RPMI7951 (cell line): ENCODE measurements around the gene SLCO2A1. TPM values are rescaled to one million over a fixed set of nuclear protein-coding genes. Genes with fewer than 3 reads are reported as not detected.

Source experiments
- DNase-seq: peaks from one replicate; pipeline ENCODE4 v3.0.0-alpha.2; 2012; ENCODE audit warnings: low read depth
- total RNA-seq: library from RNA; depleted of rRNA; stranded (reverse); fragments of >200 nt; shearing (Covaris generic); gene quantifications from 2 replicates; pipeline ENCODE4 v1.2.3, GENCODE V29; 2014

SLCO2A1 gene
- total RNA-seq, 1 experiment from 2014 or later: 0.48 TPM

DNA sequence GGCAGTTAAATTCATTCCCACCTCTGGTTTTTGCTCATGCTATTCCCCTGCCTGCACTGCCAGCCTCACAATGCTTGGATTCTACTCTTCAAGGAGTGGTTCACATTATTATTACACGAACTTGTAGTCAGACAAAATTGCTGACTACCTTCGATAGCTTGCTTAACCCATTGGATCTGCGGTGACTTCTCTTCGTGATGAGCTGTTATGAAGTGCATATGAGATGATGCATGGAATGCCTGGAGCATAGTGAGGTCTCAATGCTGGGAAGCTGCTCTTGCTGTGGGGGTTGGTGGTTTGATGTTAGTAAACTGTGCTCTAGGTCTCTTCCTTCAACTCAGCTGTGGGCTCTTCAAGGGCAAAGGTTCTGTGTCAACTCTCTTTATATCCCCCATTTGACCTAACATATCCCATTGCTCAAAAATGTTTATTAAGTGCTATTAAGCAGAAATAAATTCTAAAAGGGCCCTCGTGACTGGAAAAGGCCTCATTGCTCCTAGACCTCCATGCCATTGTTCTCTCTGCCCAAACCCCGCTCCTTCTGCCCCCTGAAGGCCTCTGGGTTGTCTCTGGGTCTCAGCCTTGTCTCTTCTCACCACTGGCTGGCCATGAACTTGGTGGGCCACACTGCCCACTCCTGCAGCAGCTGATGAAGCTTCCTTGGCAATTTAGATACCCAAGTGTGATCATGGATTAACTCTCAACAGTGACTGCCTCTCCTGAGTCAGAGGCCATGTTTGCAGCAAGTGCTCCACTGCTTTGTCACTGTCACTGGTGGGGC is 4.5 kb upstream of the SLCO2A1 start:
- DNase-seq: peak; percentile 81

DNA sequence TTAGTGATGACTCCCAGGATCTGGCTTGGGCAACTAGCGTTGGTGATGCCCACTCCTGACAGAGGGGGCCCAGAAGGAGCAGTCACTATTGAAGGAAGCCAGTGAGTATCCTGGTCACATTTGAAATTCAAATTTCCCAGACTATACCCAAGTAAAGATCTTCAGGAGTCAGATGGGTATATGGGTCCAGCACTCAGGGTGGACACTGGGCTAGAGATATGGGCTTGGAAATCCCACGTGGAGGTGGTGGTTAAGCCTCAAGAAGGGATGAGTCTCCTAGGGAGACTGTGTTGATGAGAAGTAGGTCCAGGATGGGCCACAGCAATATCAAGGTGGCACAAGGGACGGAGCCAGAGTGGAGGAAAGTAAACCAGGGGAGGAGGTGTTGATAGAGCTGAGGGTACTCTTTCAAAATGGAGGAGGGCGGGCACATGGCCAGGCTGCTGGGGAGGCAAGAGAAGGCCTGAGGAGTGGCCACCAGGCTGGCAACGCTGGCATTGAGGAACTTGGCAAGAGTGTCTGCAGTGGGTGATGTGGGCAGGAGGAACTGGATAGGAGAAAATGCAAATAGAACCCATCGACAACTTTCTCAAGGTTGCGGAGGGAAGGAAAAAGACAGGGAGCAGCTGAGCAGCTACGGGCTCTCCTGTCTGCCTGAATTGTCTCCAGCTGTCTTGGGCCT is 3.7 kb upstream of the SLCO2A1 start:
- DNase-seq: no peak

DNA sequence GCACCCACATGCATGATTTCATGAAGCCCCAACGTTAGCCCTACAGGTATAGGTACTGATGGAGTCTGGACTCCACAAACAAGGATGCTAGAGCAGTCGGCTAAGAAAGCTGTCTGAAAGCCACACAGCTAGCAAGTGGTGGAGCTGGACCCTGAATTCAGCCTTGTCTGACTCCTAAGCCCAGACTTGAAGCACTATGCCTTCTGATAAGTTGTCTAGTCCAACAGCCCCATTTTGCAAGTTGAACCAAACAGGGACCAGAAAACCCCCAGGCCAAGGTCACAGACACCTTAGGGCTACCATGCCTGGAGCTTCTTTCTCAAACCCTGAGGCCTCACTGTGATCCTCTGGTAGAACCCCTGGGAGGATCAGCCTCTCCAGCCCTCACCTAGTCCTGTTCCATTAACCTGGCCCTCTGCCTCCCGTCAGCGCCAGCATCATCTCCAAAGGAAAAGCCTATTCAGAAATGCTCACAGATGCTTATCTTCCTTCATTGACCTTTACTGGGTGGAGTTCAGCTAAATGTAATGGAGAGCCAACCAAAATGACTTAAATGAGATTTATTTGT is 1.7 kb upstream of the SLCO2A1 start:
- DNase-seq: no peak

DNA sequence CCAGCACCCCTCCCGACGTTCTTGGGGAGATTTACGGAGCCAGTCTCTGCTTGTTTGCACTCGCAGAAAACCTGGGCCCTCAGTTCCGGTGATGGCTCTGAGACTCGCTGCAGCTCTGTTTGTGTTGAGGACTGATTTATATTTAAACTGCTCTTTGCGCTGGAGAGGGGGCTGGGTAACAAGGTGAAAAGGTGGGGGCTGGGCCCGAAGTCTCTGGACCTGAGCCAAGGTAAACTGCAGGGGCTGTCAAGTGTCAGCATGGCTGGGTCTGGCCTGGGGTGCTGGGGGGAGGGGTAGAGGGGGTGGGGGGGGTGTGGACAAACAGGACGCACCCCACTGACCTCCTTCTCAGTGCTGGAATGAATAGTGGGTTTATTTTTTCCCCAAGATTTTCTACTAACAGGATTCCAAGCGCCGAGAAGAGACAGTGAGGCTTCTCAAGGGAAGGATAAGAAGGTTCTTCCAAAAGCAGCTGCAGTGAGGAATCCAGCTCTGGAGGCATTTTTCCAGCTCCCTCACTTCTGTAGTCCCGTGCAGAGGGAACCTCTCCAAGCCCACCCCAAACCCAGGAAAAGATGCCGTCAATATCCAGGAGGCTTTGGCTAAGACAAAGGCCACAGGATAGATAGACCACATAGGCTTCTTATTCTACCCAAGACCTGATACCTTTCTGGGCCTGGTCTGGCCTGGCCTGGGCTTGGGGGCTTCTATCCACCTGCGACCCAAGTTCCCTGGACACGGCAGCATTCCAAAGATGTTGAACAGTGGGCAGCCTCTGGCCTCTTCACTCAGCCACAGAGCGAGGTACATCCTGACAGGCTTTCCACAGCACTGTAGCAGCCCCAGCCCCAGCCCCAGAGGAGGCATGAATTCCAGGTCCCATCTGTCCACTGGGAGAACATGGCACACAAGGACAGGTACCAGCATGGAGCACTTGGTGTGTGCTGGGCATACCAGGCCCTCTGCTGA is 938 bp upstream of the SLCO2A1 start:
- no peak for DNase-seq

DNA sequence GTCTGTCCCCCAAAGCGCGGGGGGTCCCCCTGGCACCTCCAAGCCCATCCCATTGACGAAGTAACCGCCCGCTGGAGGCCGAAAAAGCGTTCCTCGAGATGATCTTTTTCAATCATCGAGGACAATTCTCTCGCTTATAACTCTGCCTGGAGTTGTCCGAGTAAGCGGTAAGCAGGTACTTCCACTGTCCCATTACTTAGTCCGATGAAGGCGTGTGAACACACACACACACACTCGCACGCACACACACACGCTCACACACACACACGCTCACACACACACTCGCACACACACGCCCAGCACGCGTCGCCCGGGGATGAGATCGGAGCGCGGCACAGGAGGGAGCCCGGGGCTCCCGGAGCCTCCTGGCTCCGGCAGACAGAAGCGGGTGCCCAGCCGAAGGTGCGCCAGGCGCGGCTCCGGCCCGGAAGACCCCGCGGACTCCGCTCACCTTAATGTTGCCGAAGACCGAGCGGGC is 430 bp downstream of the SLCO2A1 start:
- DNase-seq: peak; percentile 22

DNA sequence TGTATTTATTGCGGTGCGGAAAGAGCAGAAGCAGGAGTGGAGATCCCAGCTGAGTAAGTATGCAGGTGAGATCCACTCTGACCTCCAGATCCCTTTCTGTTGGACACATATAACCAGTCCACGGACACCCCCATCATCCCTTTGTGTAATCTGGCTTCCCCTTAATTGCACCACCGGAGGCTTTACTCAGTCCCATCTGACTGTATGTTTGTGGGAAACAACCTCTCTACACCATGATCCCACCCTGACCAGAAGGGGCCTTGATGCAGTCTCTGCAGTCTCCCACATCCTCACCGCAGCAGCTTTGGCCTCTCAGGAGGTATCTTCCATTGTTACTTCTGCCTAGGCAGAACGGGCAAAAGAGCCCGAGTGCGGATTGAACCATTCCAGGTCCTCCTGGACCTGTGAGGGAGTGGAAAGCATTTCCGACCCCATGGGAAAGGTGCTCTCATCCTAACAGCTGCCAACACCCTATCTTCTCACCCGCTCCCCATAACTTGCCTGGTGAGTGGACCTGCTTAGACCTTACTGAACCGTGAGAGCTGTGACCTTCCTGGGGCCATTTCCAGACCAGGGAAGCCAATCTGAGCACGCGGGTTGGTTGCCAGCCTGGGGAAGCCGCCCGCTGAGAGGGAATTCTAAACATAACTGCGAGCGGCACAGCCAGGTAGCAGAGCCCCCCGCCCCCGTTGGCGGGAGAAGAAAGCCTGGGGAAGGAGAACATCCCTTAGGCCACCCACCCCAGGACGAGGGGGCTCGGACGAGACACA is 1.1 kb downstream of the SLCO2A1 start:
- DNase-seq: no peak

DNA sequence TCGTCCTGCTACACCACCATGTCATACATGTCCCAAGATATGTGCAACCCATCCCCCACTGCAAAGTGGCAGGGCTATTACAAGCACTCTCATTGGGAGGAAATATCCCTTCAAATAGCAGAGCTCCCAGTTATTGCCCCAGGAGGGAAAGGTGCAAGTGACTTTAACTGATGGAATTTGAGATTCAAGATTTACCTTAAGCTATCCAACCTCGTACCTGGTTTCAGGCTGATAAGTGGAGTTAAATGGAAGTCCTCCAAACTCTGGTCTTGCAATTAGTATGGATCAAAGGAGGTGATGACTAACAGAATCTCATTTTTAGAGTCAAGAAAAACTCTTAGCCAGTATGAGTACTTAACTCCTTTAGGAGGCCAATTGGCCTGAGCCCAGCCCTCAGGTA is 2.1 kb downstream of the SLCO2A1 start:
- DNase-seq: no peak

DNA sequence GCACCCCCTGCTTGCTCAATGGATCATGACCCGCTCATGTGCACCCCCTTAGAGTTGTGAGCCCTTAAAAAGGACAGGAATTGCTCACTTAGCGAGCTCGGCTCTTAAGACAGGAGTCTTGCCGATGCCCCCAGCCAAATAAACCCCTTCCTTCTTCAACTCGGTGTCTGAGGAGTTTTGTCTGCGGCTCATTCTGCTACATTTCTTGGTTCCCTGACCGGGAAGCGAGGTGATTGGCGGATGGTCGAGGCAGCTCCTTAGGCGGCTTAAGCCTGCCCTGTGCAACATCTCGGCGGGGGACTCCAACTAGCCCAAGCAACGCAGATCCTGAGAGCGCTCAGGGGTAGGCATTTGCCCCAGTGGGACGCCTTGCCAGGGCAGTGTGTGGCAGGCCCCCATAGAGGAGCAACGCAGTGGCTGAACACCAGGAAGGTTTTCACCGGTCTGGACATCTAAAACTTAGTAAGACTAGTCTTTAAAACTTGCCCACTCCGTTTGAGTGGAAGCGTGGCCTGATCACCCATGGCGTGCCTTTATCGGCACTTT is 9.5 kb downstream of the SLCO2A1 start:
- no peak for DNase-seq

DNA sequence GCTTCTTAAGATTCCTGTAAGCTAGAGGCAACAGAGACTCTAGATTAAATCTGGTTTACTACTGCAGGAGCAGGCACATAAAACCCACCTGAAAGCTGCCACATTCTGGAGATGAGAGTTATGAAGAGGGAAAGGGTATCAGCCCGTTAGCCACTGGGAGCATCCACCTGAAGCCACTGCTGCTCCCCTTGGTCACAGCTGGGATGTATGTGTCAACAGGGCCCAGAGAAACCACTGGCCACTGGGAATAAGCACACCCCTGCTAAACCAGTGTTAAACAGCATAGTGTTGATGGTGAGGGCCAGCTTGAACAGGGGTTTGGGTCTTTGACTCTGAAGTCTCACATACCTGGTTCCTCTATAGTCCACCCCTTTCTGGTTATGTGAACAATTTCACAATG is 10.9 kb downstream of the SLCO2A1 start:
- DNase-seq: no peak

DNA sequence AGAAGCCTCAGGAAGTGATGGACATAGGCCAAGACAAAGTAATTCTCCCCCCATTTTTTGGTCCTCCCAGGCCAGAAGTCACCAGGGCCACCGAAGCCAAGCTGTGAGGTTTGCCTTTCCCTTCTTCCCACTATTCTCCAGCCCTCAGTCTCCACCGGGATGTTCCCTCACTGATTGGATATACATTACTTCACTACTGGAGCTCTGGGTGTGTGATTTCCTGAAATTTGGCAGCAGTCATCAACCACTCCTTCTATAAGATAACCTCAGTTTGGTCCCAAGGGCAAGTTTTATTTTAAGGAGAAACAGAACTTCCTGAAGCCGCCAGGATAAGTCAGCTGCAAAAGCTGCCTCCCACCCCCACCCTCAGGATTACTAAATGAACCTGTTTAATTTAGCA is 11.3 kb downstream of the SLCO2A1 start:
- peak; percentile 18 for DNase-seq

DNA sequence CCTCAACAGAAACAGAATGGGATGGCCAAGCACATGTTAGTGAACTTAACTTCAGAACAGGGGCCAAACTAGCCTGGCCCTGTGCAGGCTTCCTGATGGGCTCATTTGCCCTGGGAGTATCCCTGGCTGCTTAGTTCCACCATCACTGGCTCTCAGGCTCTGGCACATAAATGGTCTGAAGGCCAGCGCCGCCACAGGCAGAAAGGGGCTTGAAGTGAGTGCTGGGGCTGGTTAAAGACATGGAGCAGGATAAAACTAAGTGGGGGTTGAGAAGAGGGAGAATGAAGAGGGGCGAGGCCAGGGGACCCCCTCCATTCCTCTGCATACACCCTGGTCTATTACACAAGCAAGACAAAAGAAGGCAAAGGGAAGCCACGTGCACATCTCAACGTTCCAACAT is 12.2 kb downstream of the SLCO2A1 start:
- DNase-seq: no peak

DNA sequence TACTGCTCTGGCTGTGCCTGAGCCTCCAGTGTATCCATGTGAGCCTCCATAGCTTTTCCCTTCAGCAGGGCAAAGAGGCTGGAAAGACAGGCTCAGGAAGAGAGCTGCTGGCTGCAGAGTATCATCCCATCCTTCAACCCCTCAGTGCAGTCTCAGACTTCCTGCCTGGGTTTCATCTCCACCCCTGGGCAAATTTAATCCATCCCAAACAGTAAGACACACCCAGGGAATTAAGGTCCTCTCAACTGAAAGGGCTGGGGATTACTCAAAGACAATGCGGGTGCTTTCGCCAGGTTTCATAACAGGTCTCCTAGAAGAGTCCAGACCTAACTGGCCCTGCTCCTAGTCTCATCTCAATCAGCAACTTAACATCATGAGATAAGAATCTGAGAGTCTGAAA is 15.5 kb downstream of the SLCO2A1 start:
- DNase-seq: no peak

DNA sequence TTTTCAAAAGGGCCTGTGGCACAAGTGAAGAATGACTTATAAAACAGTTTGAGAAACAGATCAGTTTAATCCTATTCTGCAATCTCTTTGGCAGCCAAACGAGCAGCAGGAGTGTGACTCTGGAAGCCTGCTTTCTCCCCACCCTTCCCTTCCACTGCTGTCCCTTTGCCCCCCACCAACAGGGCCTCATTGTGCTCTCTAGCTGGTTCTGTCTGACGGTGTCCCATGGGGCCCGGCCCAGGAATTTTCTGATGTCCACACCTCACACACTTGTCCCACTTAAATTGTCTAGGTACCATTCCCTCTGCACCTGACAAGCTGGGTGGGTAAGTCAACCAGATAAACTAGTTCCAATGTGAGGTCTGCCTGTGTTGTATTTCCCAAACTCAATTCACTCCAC is 16.4 kb downstream of the SLCO2A1 start:
- DNase-seq: no peak

DNA sequence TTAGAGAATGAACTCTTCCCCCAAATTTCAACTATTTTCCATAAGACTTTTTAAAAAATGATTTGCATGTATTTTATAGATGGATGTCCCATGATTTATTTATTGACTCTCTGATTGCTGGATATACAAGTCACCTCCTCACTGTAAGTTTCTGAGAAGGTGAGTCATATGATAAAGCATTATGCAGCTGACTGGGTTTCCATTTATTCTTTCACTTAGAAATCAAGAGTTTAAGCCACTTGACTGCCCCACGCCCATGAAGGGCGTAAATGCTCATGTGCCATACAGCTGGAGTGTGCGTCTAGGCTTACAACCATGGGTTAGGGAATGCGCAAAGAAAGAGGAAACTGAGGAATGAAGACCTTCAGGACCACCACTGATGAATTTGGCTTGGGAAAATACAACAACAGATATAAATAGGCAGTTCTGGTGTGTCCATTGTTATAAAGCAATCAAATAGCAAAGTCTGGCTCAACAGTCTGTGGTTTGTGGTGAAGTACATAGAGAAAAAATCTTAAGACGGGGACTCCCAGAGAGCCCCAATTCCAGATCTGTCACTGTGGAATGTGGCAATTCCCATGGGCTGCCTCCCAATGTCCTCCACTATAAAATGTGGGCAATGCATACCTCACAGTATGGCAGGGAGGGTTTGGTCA is 20.3 kb downstream of the SLCO2A1 start:
- DNase-seq: peak; percentile 80

DNA sequence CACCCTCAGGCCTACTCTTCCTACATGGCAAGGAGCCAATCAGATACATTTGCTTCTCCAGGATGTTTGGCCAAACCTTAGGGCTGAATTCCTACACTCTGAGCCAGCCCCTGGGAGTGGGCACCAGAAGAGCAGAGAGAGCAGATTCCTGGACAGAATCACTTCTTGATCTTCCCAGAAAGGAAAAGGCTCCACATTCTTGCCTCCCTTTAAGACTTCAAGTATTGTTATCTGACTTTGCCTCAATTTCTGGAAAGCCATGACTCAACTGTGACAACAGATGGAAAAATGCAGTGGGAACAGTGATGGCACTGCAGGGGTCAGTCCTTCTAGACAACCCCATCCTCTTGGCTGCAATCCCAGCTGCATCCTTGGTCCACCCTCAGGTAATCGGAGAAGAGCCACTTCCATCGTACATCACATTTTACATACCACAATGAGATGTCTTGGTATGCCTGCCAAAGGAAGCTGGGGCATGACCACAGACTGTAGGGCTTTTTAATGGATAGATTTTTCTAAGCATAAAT is 21.0 kb downstream of the SLCO2A1 start:
- DNase-seq: peak; percentile 97

DNA sequence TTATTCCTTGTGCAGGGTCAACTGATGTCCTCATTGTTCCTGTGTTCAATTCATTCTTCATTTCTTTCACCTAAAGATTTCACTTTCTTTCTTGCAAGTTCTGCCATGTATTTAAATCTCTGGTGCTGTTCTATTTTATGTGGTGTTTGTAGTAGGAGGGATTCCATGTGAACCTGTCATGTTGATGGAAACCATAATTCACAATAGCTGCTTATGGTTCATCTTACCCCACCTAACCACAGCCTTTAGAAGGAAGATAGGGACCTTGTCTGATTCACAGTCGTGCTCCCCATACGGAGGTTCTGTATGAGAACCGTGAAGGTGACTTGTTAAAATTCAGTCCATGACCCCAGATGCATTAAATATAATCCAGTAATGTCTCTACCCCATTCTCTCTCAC is 21.9 kb downstream of the SLCO2A1 start:
- peak; percentile 25 for DNase-seq

DNA sequence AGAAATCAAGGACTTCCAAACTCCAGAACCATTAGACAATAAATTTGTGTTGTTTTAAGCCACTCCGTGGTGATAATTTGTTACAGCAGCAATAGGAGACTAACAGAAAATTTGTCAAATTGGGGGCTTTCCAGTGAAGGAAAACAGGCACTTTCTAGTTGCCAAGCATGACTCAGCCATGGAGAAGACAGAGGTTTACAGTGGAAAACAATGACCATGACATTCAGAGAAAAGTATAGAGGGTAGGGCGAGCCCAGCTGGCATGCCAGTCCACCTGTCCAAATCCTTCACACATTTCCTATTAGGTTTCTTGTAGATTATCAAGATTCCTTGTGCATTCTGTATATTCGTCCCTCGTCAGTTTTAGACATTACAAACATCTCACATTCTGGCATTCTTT is 24.9 kb downstream of the SLCO2A1 start:
- DNase-seq: peak; percentile 58

DNA sequence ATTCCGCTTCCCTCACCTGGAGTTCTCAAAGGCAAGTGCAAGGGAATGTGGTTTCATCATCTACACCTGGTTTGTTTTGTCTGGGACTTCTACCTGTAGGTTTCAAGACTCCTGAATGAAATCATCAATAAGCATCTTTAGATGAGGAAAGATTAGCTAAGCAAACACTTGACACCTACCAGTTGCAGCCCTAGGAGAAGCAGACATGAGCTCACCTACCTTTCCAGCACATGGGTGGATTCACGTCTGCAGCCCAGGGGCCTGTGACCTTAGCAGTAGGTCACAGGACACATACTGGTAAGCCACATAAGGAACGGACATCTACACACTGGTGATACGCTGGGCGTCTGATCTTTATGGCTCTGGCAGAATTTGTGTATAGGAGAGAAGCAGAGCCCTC is 26.7 kb downstream of the SLCO2A1 start:
- no peak for DNase-seq

DNA sequence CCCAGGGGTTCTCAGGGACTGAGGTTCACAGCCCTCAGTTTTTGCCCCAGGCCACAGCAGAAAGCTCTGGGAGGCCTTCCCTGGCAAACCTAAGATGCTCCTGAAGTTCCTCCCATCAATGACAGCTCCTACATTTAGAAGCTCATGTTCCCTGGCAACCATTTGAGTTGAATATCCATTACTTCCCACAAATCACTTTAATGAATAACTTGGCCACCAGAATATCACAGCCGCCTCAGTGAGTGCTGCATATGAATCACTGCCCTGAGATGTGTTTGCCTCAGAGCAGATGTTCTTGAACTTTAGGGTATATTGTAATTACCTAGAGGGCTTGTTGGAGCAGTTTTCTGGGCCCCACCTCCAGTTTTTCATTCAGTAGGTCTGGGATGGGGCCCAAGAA is 27.4 kb downstream of the SLCO2A1 start:
- peak; percentile 88 for DNase-seq

DNA sequence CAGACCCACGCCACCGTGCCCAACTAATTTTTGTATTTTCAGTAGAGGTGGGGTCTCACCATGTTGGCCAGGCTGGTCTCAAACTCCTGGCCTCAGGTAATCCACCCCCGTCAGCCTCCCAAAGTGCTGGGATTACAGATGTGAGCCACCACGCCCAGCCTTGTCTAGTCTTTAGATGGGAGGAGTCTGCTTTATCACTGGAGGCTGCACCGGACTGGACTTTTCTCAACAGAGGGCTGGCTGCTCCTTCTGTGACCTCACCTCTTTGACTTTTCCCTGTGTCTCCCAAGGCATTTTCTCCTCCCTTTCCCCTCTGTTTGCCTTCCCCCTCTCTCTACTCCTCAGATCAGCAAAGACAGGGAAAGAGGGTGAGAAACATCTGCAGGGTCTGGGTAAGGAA is 28.5 kb downstream of the SLCO2A1 start:
- DNase-seq: no peak
